Measurements from ENCODE around the gene AMIGO3. TPM values are rescaled to one million over a fixed set of nuclear protein-coding genes. Genes with fewer than 3 reads are reported as not detected.

AMIGO3 gene
- polyA plus RNA-seq, 1 donor (not counting 4 experiments of a cell fraction or from before 2014, with no cell fraction given): 0.03 TPM

- no peak overlapping the region for H2AFZ ChIP-seq (ENCODE audit: control insufficient read depth, low read length)
- no peak overlapping the region for H3K9ac ChIP-seq (ENCODE audit: control insufficient read depth, extremely low read depth, insufficient read depth, low read length)
- no peaks in the 10 kb centered on the region for H3K9me1 ChIP-seq (ENCODE audit: control insufficient read depth, extremely low read depth, insufficient read depth, low read length)
- H3K79me2 ChIP-seq (ENCODE audit: control insufficient read depth, insufficient read depth, low read length): no peaks in the 10 kb centered on the region
- DNase-seq (ENCODE audit: low read depth, low spot score) (no peak), FAIRE-seq (no peak)
- no peaks in the 10 kb centered on the region for H3K9me3 ChIP-seq (ENCODE audit: control insufficient read depth, low read depth, low read length)
- H3K27ac ChIP-seq (ENCODE audit: control insufficient read depth, insufficient read depth, low read length): no peak overlapping the region
- H3K4me3 ChIP-seq (ENCODE audit: control insufficient read depth in 2 of 3, extremely low read depth in 1 of 3, insufficient read depth in 2 of 3, low read depth in 1 of 3, low read length in 3 of 3): no peak overlapping the region
- H3K4me1 ChIP-seq (ENCODE audit: control insufficient read depth, extremely low read depth, insufficient read depth, low read length): no peaks in the 10 kb centered on the region
- H4K20me1 ChIP-seq (ENCODE audit: control insufficient read depth, extremely low read depth, insufficient read depth, low read length): no peaks in the 10 kb centered on the region
- no peaks in the 10 kb centered on the region for H3K27me3 ChIP-seq (ENCODE audit: control insufficient read depth, extremely low read depth, insufficient read depth, low read length)
- H3K4me2 ChIP-seq (ENCODE audit: control insufficient read depth, extremely low read depth, insufficient read depth, low read depth, low read length): no peak overlapping the region
- peaks cover 17 to 19% of the 10 kb centered on the region in 2 experiments for H3K36me3 ChIP-seq (ENCODE audit: control insufficient read depth in 2 of 2, extremely low read depth in 1 of 2, insufficient read depth in 2 of 2, low read length in 2 of 2)
- TF ChIP-seq EZH2 (IDR thresholded peaks at IDR 0.05; ENCODE audit: low read length): no peak
- TF ChIP-seq CTCF (optimal IDR thresholded peaks at IDR 0.05 in 1 of 3, IDR thresholded peaks at IDR 0.05 in 1 of 3, conservative IDR thresholded peaks at IDR 0.05 in 1 of 3; ENCODE audit: extremely low read depth in 1 of 3, insufficient read depth in 2 of 3, low read length in 3 of 3): no peak
- dilution Hi-C loops (cut with MboI; ENCODE audit: extremely low pct_ligation_motif_present, low sequenced_read_pairs): loop anchor here (25.0 kb wide), 1 partner anchor 130 kb away; the partner anchor contains the start of genes CAMKV and TRAIP
These were observed 13.1 kb upstream of the AMIGO3 start for GRCh38 chr3:49732597-49732996.

GRCh38 chr3:49729966-49730609 is 10.6 kb upstream of the AMIGO3 start:
- no peaks in the 10 kb centered on the region for H3K9me3 ChIP-seq (ENCODE audit: control insufficient read depth, low read depth, low read length)
- no peak overlapping the region for H3K4me3 ChIP-seq (ENCODE audit: control insufficient read depth in 2 of 3, extremely low read depth in 1 of 3, insufficient read depth in 2 of 3, low read depth in 1 of 3, low read length in 3 of 3)
- H2AFZ ChIP-seq (ENCODE audit: control insufficient read depth, low read length): no peak overlapping the region
- DNase-seq (ENCODE audit: low read depth, low spot score): no peak
- no peaks in the 10 kb centered on the region for H4K20me1 ChIP-seq (ENCODE audit: control insufficient read depth, extremely low read depth, insufficient read depth, low read length)
- H3K9ac ChIP-seq (ENCODE audit: control insufficient read depth, extremely low read depth, insufficient read depth, low read length): no peak overlapping the region
- peaks cover 13 to 16% of the 10 kb centered on the region in 2 experiments for H3K36me3 ChIP-seq (ENCODE audit: control insufficient read depth in 2 of 2, extremely low read depth in 1 of 2, insufficient read depth in 2 of 2, low read length in 2 of 2)
- H3K4me2 ChIP-seq (ENCODE audit: control insufficient read depth, extremely low read depth, insufficient read depth, low read depth, low read length): no peak overlapping the region
- no peak for FAIRE-seq
- H3K27ac ChIP-seq (ENCODE audit: control insufficient read depth, insufficient read depth, low read length): no peak overlapping the region
- no peaks in the 10 kb centered on the region for H3K79me2 ChIP-seq (ENCODE audit: control insufficient read depth, insufficient read depth, low read length)
- TF ChIP-seq EZH2 (IDR thresholded peaks at IDR 0.05; ENCODE audit: low read length) (no peak), CTCF (optimal IDR thresholded peaks at IDR 0.05 in 1 of 3, IDR thresholded peaks at IDR 0.05 in 1 of 3, conservative IDR thresholded peaks at IDR 0.05 in 1 of 3; ENCODE audit: extremely low read depth in 1 of 3, insufficient read depth in 2 of 3, low read length in 3 of 3) (no peak)
- no peaks in the 10 kb centered on the region for H3K9me1 ChIP-seq (ENCODE audit: control insufficient read depth, extremely low read depth, insufficient read depth, low read length)
- H3K27me3 ChIP-seq (ENCODE audit: control insufficient read depth, extremely low read depth, insufficient read depth, low read length): no peaks in the 10 kb centered on the region
- H3K4me1 ChIP-seq (ENCODE audit: control insufficient read depth, extremely low read depth, insufficient read depth, low read length): no peaks in the 10 kb centered on the region
- dilution Hi-C loops (cut with MboI; ENCODE audit: extremely low pct_ligation_motif_present, low sequenced_read_pairs): loop anchor here (25.0 kb wide), 1 partner anchor 132 kb away; the partner anchor contains the start of genes CAMKV and TRAIP
